Neural progenitor cell (in vitro differentiated cells): ENCODE measurements around the gene GALNTL6. TPM values are rescaled to one million over a fixed set of nuclear protein-coding genes. Genes with fewer than 3 reads are reported as not detected.

Experiments used
- DNase-seq: peaks from one replicate; pipeline ENCODE4 v3.0.0-alpha.2; 2016; ENCODE audit warnings: low spot score
- H2AFZ ChIP-seq: fragments of 200-600 bp; sonication (generic); replicated peaks from 2 replicates; pipeline ENCODE4 v1.6.1; 2016; ENCODE audit warnings: antibody characterized with exemption
- H3F3A ChIP-seq: fragments of 200-600 bp; sonication (generic); 2 replicates; pipeline ENCODE4 v1.6.1; 2016; ENCODE audit warnings: antibody characterized with exemption, low read depth
- H3K27ac ChIP-seq: fragments of 200-600 bp; sonication (generic); 2 replicates; pipeline ENCODE4 v1.5.1; 2016; ENCODE audit warnings: mild to moderate bottlenecking
- H3K27me3 ChIP-seq: fragments of 200-600 bp; sonication (generic); 2 replicates; pipeline ENCODE4 v1.6.1; 2016; ENCODE audit warnings: mild to moderate bottlenecking, moderate library complexity
- H3K36me3 ChIP-seq: fragments of 200-600 bp; sonication (generic); 2 replicates; pipeline ENCODE4 v1.5.1; 2016
- H3K4me1 ChIP-seq: fragments of 200-600 bp; sonication (generic); 2 replicates; pipeline ENCODE4 v1.6.1; 2016; ENCODE audit warnings: mixed run types
- H3K4me2 ChIP-seq: fragments of 200-600 bp; sonication (generic); 2 replicates; pipeline ENCODE4 v1.6.1; 2016
- H3K4me3 ChIP-seq: fragments of 200-600 bp; sonication (generic); 2 replicates; pipeline ENCODE4 v1.5.1; 2016
- H3K79me2 ChIP-seq: fragments of 200-600 bp; sonication (generic); 2 replicates; pipeline ENCODE4 v1.6.1; 2016; ENCODE audit warnings: low read depth
- H3K9ac ChIP-seq: fragments of 200-600 bp; sonication (generic); 2 replicates; pipeline ENCODE4 v1.6.1; 2016
- H3K9me3 ChIP-seq: fragments of 200-600 bp; sonication (generic); 2 replicates; pipeline ENCODE4 v1.5.1; 2016; ENCODE audit warnings: low read depth
- H4K20me1 ChIP-seq: fragments of 200-600 bp; sonication (generic); 2 replicates; pipeline ENCODE4 v1.6.1; 2016; ENCODE audit warnings: low read depth
- H3K27ac Mint-ChIP-seq: 3 replicates; pipeline ENCODE4 v1.8.0; 2021; ENCODE audit warnings: mixed read lengths
- H3K27me3 Mint-ChIP-seq: 2 replicates; pipeline ENCODE4 v1.8.0; 2022; ENCODE audit warnings: low read depth, mild to moderate bottlenecking, inconsistent platforms, moderate library complexity, mixed read lengths; ENCODE audit not compliant: insufficient read depth
- H3K36me3 Mint-ChIP-seq: 3 replicates; pipeline ENCODE4 v1.8.0; 2021; ENCODE audit warnings: mixed read lengths
- H3K4me1 Mint-ChIP-seq: 3 replicates; pipeline ENCODE4 v1.8.0; 2021; ENCODE audit warnings: mixed read lengths
- H3K4me3 Mint-ChIP-seq: 3 replicates; pipeline ENCODE4 v1.8.0; 2021; ENCODE audit warnings: mild to moderate bottlenecking, moderate library complexity, mixed read lengths
- H3K9me3 Mint-ChIP-seq: 3 replicates; pipeline ENCODE4 v1.8.0; 2020; ENCODE audit warnings: mixed read lengths
- CTCF ChIP-seq: fragments of 200-600 bp; sonication (generic); IDR thresholded peaks from 2 replicates; pipeline ENCODE4 v1.5.1; 2017; ENCODE audit warnings: antibody characterized with exemption, mild to moderate bottlenecking
- EZH2 ChIP-seq: fragments of 200-600 bp; sonication (generic); IDR thresholded peaks from 2 replicates; pipeline ENCODE4 v1.6.1; 2017; ENCODE audit warnings: antibody characterized with exemption, mild to moderate bottlenecking, moderate library complexity
- EZH2phosphoT487 ChIP-seq: fragments of 200-600 bp; sonication (generic); IDR thresholded peaks from 2 replicates; pipeline ENCODE4 v1.6.1; 2017; ENCODE audit warnings: antibody characterized with exemption
- total RNA-seq: library from RNA; depleted of rRNA; stranded (reverse); fragments of >200 nt; gene quantifications from 2 replicates; pipeline ENCODE4 v1.2.3, GENCODE V29; 2015; ENCODE audit warnings: low replicate concordance

GALNTL6 gene
- total RNA-seq, 1 donor from 2014 or later, result 0.15 TPM

- Histone ChIP-seq H3K9ac (no peak overlapping the region), H2AFZ (no peak overlapping the region), H3K36me3 (no peaks in the 10 kb centered on the region), H3K79me2 (no peaks in the 10 kb centered on the region), H3K4me2 (no peak overlapping the region), H3K9me3 (no peaks in the 10 kb centered on the region), H3K27ac (no peak overlapping the region), H4K20me1 (no peaks in the 10 kb centered on the region), H3K27me3 (no peaks in the 10 kb centered on the region), H3F3A (no peaks in the 10 kb centered on the region), H3K4me1 (peaks cover 11% of the 10 kb centered on the region), H3K4me3 (no peak overlapping the region)
- Mint-ChIP-seq H3K4me3 (no peak overlapping the region), H3K4me1 (peaks cover 8% of the 10 kb centered on the region), H3K27me3 (peaks cover 3% of the 10 kb centered on the region), H3K27ac (no peak overlapping the region), H3K36me3 (no peaks in the 10 kb centered on the region), H3K9me3 (peaks cover 15% of the 10 kb centered on the region)
- DNase-seq, result no peak
- no peak for TF ChIP-seq EZH2
- no peak for TF ChIP-seq EZH2phosphoT487
- no peak for TF ChIP-seq CTCF
Measured at GRCh38 chr4:173045571-173045970, 1232.4 kb downstream of the GALNTL6 start.

- peaks cover 7% of the 10 kb centered on the region for H3K4me1 ChIP-seq
- H3K79me2 ChIP-seq, result no peaks in the 10 kb centered on the region
- H3K9ac ChIP-seq, result no peak overlapping the region
- H3K9me3 Mint-ChIP-seq, result peaks cover 15% of the 10 kb centered on the region
- H4K20me1 ChIP-seq, result no peaks in the 10 kb centered on the region
- no peak overlapping the region for H3K27ac Mint-ChIP-seq
- TF ChIP-seq EZH2phosphoT487, result no peak
- TF ChIP-seq CTCF, result no peak
- no peak for TF ChIP-seq EZH2
- H3K36me3 Mint-ChIP-seq, result no peaks in the 10 kb centered on the region
- H3K4me1 Mint-ChIP-seq, result peaks cover 12% of the 10 kb centered on the region
- no peak for DNase-seq
- no peak overlapping the region for H3K4me3 Mint-ChIP-seq
- no peak overlapping the region for H3K27ac ChIP-seq
- H2AFZ ChIP-seq, result no peak overlapping the region
- no peaks in the 10 kb centered on the region for H3K36me3 ChIP-seq
- peaks cover 3% of the 10 kb centered on the region for H3K27me3 Mint-ChIP-seq
- H3K4me3 ChIP-seq, result no peak overlapping the region
- no peaks in the 10 kb centered on the region for H3K27me3 ChIP-seq
- H3K4me2 ChIP-seq, result no peak overlapping the region
- no peaks in the 10 kb centered on the region for H3K9me3 ChIP-seq
- H3F3A ChIP-seq, result no peaks in the 10 kb centered on the region
Measured at GRCh38 chr4:173046144-173046543, 1232.9 kb downstream of the GALNTL6 start.

GRCh38 chr4:173046818-173047217 is 1233.6 kb downstream of the GALNTL6 start:
- Histone ChIP-seq H3K27ac (no peak overlapping the region), H3K4me2 (no peak overlapping the region), H3K79me2 (no peaks in the 10 kb centered on the region), H3K9ac (no peak overlapping the region), H3K27me3 (no peaks in the 10 kb centered on the region), H2AFZ (no peak overlapping the region), H4K20me1 (no peaks in the 10 kb centered on the region), H3K36me3 (no peaks in the 10 kb centered on the region), H3F3A (peaks cover 1% of the 10 kb centered on the region), H3K4me3 (no peak overlapping the region), H3K4me1 (peaks cover 7% of the 10 kb centered on the region), H3K9me3 (no peaks in the 10 kb centered on the region)
- Mint-ChIP-seq H3K36me3 (no peaks in the 10 kb centered on the region), H3K9me3 (peaks cover 13% of the 10 kb centered on the region), H3K27ac (no peak overlapping the region), H3K4me1 (peaks cover 18% of the 10 kb centered on the region), H3K4me3 (no peak overlapping the region), H3K27me3 (peaks cover 3% of the 10 kb centered on the region)
- DNase-seq, result no peak
- TF ChIP-seq EZH2 (no peak), CTCF (no peak), EZH2phosphoT487 (no peak)
